Measurements from ENCODE around the gene GUCY2C. TPM values are rescaled to one million over a fixed set of nuclear protein-coding genes. Genes with fewer than 3 reads are reported as not detected.

GUCY2C gene
- total RNA-seq, 1 experiment from 2014 or later: not detected

GRCh38 chr12:14651371-14651770, 45.0 kb downstream of the GUCY2C start:
- Histone ChIP-seq H3K79me2 (ENCODE audit: low read length) (no peaks in the 10 kb centered on the region), H3K4me2 (ENCODE audit: low read length) (no peak overlapping the region), H3K9ac (ENCODE audit: low read length) (no peak overlapping the region), H3K27me3 (ENCODE audit: low read length) (peaks cover 5% of the 10 kb centered on the region; the same call in 1 of the 2 replicates), H2AFZ (ENCODE audit: low read length) (no peak overlapping the region), H3K36me3 (ENCODE audit: low read depth, low read length) (no peaks in the 10 kb centered on the region), H3F3A (ENCODE audit: low read length, unreplicated experiment) (no peaks in the 10 kb centered on the region), H3K4me1 (ENCODE audit: insufficient read depth, low read length) (peaks cover 6% of the 10 kb centered on the region; the same call in 1 of the 2 replicates), H4K20me1 (ENCODE audit: low read length) (no peaks in the 10 kb centered on the region), H3K9me3 (ENCODE audit: low read length) (no peaks in the 10 kb centered on the region), H3K27ac (ENCODE audit: low read length) (no peak overlapping the region), H3K4me3 (ENCODE audit: low read length) (no peak overlapping the region), H3K9me2 (replicated peaks; ENCODE audit: low read length) (no peaks in the 10 kb centered on the region)
- ATAC-seq (no peak), DNase-seq (no peak)
- intact Hi-C loops (cut with micrococcal nuclease): no loop called here
- ChIA-PET POLR2A (ENCODE audit: unreplicated experiment) (no interaction called here), CTCF (no interaction called here)
- BruUV-seq (replicated peaks): no TSS peak
- TF ChIP-seq EZH2 (IDR thresholded peaks at IDR 0.05; ENCODE audit: low read length, unreplicated experiment) (no peak), EZH2phosphoT487 (IDR thresholded peaks at IDR 0.05; ENCODE audit: borderline replicate concordance, low read length) (no peak)
- TF ChIP-seq, protein P1, sequence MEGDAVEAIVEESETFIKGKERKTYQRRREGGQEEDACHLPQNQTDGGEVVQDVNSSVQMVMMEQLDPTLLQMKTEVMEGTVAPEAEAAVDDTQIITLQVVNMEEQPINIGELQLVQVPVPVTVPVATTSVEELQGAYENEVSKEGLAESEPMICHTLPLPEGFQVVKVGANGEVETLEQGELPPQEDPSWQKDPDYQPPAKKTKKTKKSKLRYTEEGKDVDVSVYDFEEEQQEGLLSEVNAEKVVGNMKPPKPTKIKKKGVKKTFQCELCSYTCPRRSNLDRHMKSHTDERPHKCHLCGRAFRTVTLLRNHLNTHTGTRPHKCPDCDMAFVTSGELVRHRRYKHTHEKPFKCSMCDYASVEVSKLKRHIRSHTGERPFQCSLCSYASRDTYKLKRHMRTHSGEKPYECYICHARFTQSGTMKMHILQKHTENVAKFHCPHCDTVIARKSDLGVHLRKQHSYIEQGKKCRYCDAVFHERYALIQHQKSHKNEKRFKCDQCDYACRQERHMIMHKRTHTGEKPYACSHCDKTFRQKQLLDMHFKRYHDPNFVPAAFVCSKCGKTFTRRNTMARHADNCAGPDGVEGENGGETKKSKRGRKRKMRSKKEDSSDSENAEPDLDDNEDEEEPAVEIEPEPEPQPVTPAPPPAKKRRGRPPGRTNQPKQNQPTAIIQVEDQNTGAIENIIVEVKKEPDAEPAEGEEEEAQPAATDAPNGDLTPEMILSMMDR (conservative IDR thresholded peaks at IDR 0.05; ENCODE audit: low read depth, low read length): no peak

GRCh38 chr12:14650789-14651188, 45.6 kb downstream of the GUCY2C start:
- intact Hi-C loops (cut with micrococcal nuclease): no loop called here
- H3K9me2 ChIP-seq (replicated peaks; ENCODE audit: low read length): no peaks in the 10 kb centered on the region
- H3K9ac ChIP-seq (ENCODE audit: low read length): no peak overlapping the region
- peaks cover 5% of the 10 kb centered on the region; the same call in 1 of the 2 replicates for H3K27me3 ChIP-seq (ENCODE audit: low read length)
- peaks cover 6% of the 10 kb centered on the region; the same call in 1 of the 2 replicates for H3K4me1 ChIP-seq (ENCODE audit: insufficient read depth, low read length)
- no peak overlapping the region for H3K4me3 ChIP-seq (ENCODE audit: low read length)
- H3K79me2 ChIP-seq (ENCODE audit: low read length): no peaks in the 10 kb centered on the region
- POLR2A ChIA-PET (ENCODE audit: unreplicated experiment): no interaction called here
- no peaks in the 10 kb centered on the region for H3K9me3 ChIP-seq (ENCODE audit: low read length)
- no peaks in the 10 kb centered on the region for H3F3A ChIP-seq (ENCODE audit: low read length, unreplicated experiment)
- H2AFZ ChIP-seq (ENCODE audit: low read length): no peak overlapping the region
- H3K36me3 ChIP-seq (ENCODE audit: low read depth, low read length): no peaks in the 10 kb centered on the region
- CTCF ChIA-PET: no interaction called here
- ATAC-seq (no peak), DNase-seq (no peak)
- H3K27ac ChIP-seq (ENCODE audit: low read length): no peak overlapping the region
- no peaks in the 10 kb centered on the region for H4K20me1 ChIP-seq (ENCODE audit: low read length)
- no peak overlapping the region for H3K4me2 ChIP-seq (ENCODE audit: low read length)
- no TSS peak for BruUV-seq (replicated peaks)
- TF ChIP-seq EZH2 (IDR thresholded peaks at IDR 0.05; ENCODE audit: low read length, unreplicated experiment): no peak

- H2AFZ ChIP-seq (ENCODE audit: low read length): no peak overlapping the region
- ChIA-PET POLR2A (ENCODE audit: unreplicated experiment) (no interaction called here), CTCF (no interaction called here)
- no peaks in the 10 kb centered on the region for H3F3A ChIP-seq (ENCODE audit: low read length, unreplicated experiment)
- no peak overlapping the region for H3K4me3 ChIP-seq (ENCODE audit: low read length)
- H3K9ac ChIP-seq (ENCODE audit: low read length): no peak overlapping the region
- no peak overlapping the region for H3K27ac ChIP-seq (ENCODE audit: low read length)
- H3K9me3 ChIP-seq (ENCODE audit: low read length): no peaks in the 10 kb centered on the region
- no peak overlapping the region for H3K4me2 ChIP-seq (ENCODE audit: low read length)
- no peak for ATAC-seq
- no peaks in the 10 kb centered on the region for H3K36me3 ChIP-seq (ENCODE audit: low read depth, low read length)
- H3K4me1 ChIP-seq (ENCODE audit: insufficient read depth, low read length): no peaks in the 10 kb centered on the region
- no TSS peak for BruUV-seq (replicated peaks)
- H3K27me3 ChIP-seq (ENCODE audit: low read length): peaks cover 10% of the 10 kb centered on the region; the same call in 1 of the 2 replicates
- no peaks in the 10 kb centered on the region for H3K79me2 ChIP-seq (ENCODE audit: low read length)
- no peaks in the 10 kb centered on the region for H4K20me1 ChIP-seq (ENCODE audit: low read length)
- TF ChIP-seq, protein P1 (conservative IDR thresholded peaks at IDR 0.05; ENCODE audit: low read depth, low read length): no peak
- TF ChIP-seq EZH2 (IDR thresholded peaks at IDR 0.05; ENCODE audit: low read length, unreplicated experiment): no peak
- no peak for TF ChIP-seq EZH2phosphoT487 (IDR thresholded peaks at IDR 0.05; ENCODE audit: borderline replicate concordance, low read length)
- intact Hi-C loops (cut with micrococcal nuclease): no loop called here
- H3K9me2 ChIP-seq (replicated peaks; ENCODE audit: low read length): no peaks in the 10 kb centered on the region
- DNase-seq: no peak
These were observed 49.2 kb downstream of the GUCY2C start for GRCh38 chr12:14647028-14647750.
